GM21367 (cell line): ENCODE data around the gene PDF.
A peak's percentile ranks its signal among the peaks of the same experiment; 100 is the strongest.
"Not testable (repeated sequence)": the region's sequence is repeated elsewhere in the genome, so short reads cannot be mapped to it uniquely, and the experiment has no call there.

Experiments
- ATAC-seq: cut with Tn5 transposase; IDR thresholded peaks from one replicate; pipeline ENCODE4 v1.9.1; 2021; ENCODE audit not compliant: unreplicated experiment

PDF gene

GRCh38 chr16:69318177-69318910 is 12.0 kb downstream of the PDF start:
- ATAC-seq: no peak

GRCh38 chr16:69316595-69317034 is 13.8 kb downstream of the PDF start:
- ATAC-seq: no peak

- ATAC-seq: no peak
Observed at GRCh38 chr16:69315486-69316311, 14.7 kb downstream of the PDF start.

GRCh38 chr16:69314534-69314933 is 15.9 kb downstream of the PDF start:
- no peak for ATAC-seq

GRCh38 chr16:69313469-69313868 is 16.9 kb downstream of the PDF start:
- no peak for ATAC-seq

GRCh38 chr16:69311533-69312387 is 18.6 kb downstream of the PDF start:
- ATAC-seq: peak; percentile 51

- peak; percentile 83 for ATAC-seq
Observed at GRCh38 chr16:69310653-69311532, 19.5 kb downstream of the PDF start, which contains the start of gene VPS4A. Gene VPS4A (plus strand): TSS chr16:69311350. CDS start chr16:69311512, 162 bp downstream.

GRCh38 chr16:69309316-69309715 is 21.1 kb downstream of the PDF start:
- no peak for ATAC-seq

GRCh38 chr16:69307856-69308255 is 22.5 kb downstream of the PDF start:
- ATAC-seq: no peak

GRCh38 chr16:69307091-69307490 is 23.3 kb downstream of the PDF start:
- no peak for ATAC-seq

- ATAC-seq: no peak
Observed at GRCh38 chr16:69306031-69306430, 24.4 kb downstream of the PDF start.

GRCh38 chr16:69302301-69302700 is 28.1 kb downstream of the PDF start:
- ATAC-seq: no peak

GRCh38 chr16:69301861-69302260 is 28.5 kb downstream of the PDF start:
- ATAC-seq: no peak

- no peak for ATAC-seq
Observed at GRCh38 chr16:69301187-69301586, 29.2 kb downstream of the PDF start.

- ATAC-seq: no peak
Observed at GRCh38 chr16:69298261-69298660, 32.1 kb downstream of the PDF start.

- ATAC-seq: not testable (repeated sequence)
Observed at GRCh38 chr16:69296771-69297170, 33.6 kb downstream of the PDF start.

- no peak for ATAC-seq
Observed at GRCh38 chr16:69294051-69294450, 36.3 kb downstream of the PDF start.

- ATAC-seq: no peak
Observed at GRCh38 chr16:69293401-69293800, 37.0 kb downstream of the PDF start.

GRCh38 chr16:69291657-69292056 is 38.7 kb downstream of the PDF start:
- not testable (repeated sequence) for ATAC-seq
